MG63 (cell line): ENCODE data around the gene LSM4. TPM values are rescaled to one million over a fixed set of nuclear protein-coding genes. Genes with fewer than 3 reads are reported as not detected.
"Not testable (repeated sequence)": the region's sequence is repeated elsewhere in the genome, so short reads cannot be mapped to it uniquely, and the experiment has no call there.

Experiments used
- DNase-seq: peaks from one replicate; pipeline ENCODE4 v3.0.0-alpha.2; 2020
- H3K27me3 ChIP-seq: fragments of 250-450 bp; sonication (Bioruptor Pico); 2 replicates; pipeline ENCODE4 v1.5.1; 2020; ENCODE audit warnings: mild to moderate bottlenecking, moderate library complexity
- H3K36me3 ChIP-seq: fragments of 250-450 bp; sonication (Bioruptor Pico); 2 replicates; pipeline ENCODE4 v1.5.1; 2020; ENCODE audit warnings: mild to moderate bottlenecking, moderate library complexity
- H3K4me3 ChIP-seq: fragments of 250-450 bp; sonication (Bioruptor Pico); 2 replicates; pipeline ENCODE4 v1.5.1; 2020; ENCODE audit warnings: mild to moderate bottlenecking, moderate library complexity
- H3K9me3 ChIP-seq: fragments of 250-450 bp; sonication (Bioruptor Pico); 2 replicates; pipeline ENCODE4 v1.5.1; 2020; ENCODE audit warnings: mild to moderate bottlenecking, moderate library complexity
- total RNA-seq: library from RNA; depleted of rRNA; stranded (reverse); fragments of >200 nt; shearing (Covaris generic); gene quantifications from 2 replicates; pipeline ENCODE4 v1.2.3, GENCODE V29; 2014; ENCODE audit warnings: low replicate concordance

LSM4 gene
- total RNA-seq, 1 experiment from 2014 or later: 636 TPM

- H3K9me3 ChIP-seq: no peaks in the 10 kb centered on the region
- no peak overlapping the region for H3K4me3 ChIP-seq
- no peaks in the 10 kb centered on the region for H3K27me3 ChIP-seq
- no peak for DNase-seq
- no peaks in the 10 kb centered on the region for H3K36me3 ChIP-seq
Measured at GRCh38 chr19:18348171-18348570, 25.3 kb upstream of the LSM4 start.

- no peaks in the 10 kb centered on the region for H3K27me3 ChIP-seq
- H3K9me3 ChIP-seq: no peaks in the 10 kb centered on the region
- no peaks in the 10 kb centered on the region for H3K36me3 ChIP-seq
- DNase-seq: no peak
- no peak overlapping the region for H3K4me3 ChIP-seq
Measured at GRCh38 chr19:18346091-18346490, 23.2 kb upstream of the LSM4 start.

DNA sequence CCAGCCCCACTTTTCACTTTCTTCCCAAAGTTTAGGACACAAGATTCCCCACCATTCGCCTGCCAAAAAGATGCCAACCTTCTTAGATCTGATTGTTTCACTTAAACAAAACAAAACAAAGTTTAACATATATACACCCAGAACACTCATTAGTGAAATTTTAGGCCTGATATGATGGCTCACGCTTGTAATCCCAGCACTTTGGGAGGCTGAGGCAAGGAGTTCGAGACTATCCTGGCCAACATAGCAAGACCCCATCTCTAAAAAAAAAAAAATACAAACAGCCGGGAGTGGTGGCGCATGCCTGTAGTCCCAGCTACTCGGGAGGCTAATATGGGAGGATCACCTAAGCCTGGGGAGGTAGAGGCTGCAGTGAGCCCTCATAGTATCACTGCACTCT, 22.4 kb upstream of the LSM4 start:
- Histone ChIP-seq H3K27me3 (no peaks in the 10 kb centered on the region), H3K9me3 (no peaks in the 10 kb centered on the region), H3K36me3 (no peaks in the 10 kb centered on the region), H3K4me3 (no peak overlapping the region)
- no peak for DNase-seq

GRCh38 chr19:18344582-18344950, 21.7 kb upstream of the LSM4 start:
- Histone ChIP-seq H3K9me3 (no peaks in the 10 kb centered on the region), H3K4me3 (no peak overlapping the region), H3K36me3 (no peaks in the 10 kb centered on the region), H3K27me3 (no peaks in the 10 kb centered on the region)
- DNase-seq: no peak

GRCh38 chr19:18342090-18342632, 19.3 kb upstream of the LSM4 start:
- no peaks in the 10 kb centered on the region for H3K27me3 ChIP-seq
- no peaks in the 10 kb centered on the region for H3K36me3 ChIP-seq
- no peaks in the 10 kb centered on the region for H3K9me3 ChIP-seq
- DNase-seq: no peak
- H3K4me3 ChIP-seq: no peak overlapping the region

DNA sequence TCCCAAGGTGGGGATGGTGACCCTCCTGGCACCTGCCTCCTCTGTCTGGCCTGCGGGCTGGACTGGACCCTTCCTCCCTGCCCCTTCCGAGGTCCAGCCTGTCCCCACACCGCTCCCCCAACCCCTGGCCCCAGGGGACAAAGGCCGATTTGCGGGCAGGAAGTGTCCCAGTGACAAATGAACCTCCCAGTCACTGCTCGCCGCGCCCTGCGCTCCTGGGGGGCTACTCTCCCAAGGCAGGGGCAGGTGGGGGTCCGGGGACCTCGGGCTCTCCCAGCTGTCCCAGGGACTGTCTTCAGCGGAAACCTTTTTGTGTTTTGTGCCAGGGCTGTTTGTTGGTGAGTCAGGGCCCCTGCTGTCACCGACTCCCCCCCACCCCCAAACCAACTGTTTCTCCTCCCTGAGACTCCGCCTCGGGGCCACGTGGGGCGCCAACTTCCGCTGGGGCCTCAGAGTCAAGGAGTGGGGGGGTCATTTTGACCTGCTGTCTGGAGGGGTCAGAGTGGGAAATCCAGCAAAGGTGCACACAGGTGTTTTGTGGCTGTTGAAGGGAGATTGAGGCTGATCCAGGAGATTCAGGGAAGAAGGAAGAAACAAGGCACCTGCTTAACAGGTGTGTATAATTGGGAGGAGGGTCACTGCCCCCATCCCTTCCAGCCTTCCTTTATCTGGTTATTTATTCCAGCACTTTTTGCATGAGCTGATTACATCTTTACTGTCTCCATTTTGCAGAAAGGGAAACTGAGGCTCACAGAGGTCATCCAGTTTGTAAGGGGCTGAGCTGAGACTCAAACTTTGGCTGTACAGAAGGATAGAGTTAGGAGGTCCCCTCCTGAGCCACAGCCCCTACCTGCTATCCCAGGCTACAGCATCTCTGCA, 18.4 kb upstream of the LSM4 start:
- Histone ChIP-seq H3K9me3 (no peaks in the 10 kb centered on the region), H3K4me3 (peak overlapping the region; percentile 62), H3K36me3 (no peaks in the 10 kb centered on the region), H3K27me3 (no peaks in the 10 kb centered on the region)
- peak; percentile 81 for DNase-seq

DNA sequence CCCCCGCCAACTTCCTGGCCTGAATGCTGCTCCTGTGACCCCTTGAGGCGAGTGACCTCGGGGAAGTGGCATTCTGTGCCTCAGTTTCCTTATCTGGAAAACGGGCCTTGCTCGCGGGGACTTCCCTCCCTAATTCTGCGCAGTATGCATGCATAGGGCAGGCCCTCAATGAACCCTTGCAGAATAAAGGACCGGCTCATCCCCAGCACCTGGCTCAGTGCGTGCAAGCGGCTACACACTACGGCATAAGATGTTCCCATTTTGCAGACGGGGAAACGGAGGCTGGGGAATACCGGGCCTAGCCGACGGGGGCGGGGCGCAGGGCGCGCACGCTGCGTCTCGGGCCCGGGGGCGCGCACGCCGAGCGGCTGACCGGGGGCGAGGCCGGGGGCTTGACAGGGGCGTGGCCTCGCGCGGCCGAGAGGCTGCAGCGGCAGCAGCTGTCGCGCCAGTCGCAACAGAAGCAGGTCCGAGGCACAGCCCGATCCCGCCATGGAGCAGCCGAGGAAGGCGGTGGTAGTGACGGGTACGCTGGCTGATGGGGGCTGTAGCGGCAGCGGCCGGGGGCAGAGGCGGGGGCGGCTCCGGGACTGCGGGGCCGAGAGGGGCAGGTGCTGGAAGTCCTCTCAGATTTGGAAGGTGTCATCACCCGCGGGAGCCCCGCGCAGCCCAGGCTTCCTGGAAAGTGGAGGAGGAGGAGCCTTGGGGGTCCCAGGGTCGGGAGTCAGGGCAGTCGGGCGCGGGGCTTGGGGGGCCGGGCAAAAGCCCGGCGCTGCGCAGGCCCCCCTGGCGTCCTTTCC, 17.5 kb upstream of the LSM4 start, which contains the start of gene PGPEP1:
TSS of gene PGPEP1 (plus strand) at position 409 of the 800 bp plus-strand sequence. CDS start at position 493, 84 bp downstream.
- no peaks in the 10 kb centered on the region for H3K27me3 ChIP-seq
- DNase-seq: peak; percentile 65
- H3K4me3 ChIP-seq: peak within 1 kb of the TSS; percentile 62
- no peaks in the 10 kb centered on the region for H3K9me3 ChIP-seq
- H3K36me3 ChIP-seq: no peaks in the 10 kb centered on the region

DNA sequence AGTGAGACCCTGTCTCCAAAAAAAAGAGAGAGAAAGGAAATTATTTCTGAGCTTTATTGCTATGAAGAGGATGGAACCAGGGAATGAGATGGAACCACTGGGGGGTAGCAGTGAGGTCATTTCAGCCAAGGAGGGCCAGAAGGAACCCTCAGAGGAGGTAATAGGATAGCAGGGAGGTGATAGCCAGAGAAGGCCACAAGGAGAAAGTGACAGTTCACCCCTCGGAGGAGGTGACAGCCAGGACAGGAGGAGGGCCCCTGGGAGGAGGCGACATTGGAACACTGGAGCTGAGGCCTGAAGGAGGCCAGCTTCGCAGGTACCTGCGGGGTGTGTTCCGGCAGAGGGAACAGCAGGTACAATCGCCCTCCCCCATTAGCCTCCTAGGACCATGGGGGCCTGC, 16.8 kb upstream of the LSM4 start:
- DNase-seq: no peak

DNA sequence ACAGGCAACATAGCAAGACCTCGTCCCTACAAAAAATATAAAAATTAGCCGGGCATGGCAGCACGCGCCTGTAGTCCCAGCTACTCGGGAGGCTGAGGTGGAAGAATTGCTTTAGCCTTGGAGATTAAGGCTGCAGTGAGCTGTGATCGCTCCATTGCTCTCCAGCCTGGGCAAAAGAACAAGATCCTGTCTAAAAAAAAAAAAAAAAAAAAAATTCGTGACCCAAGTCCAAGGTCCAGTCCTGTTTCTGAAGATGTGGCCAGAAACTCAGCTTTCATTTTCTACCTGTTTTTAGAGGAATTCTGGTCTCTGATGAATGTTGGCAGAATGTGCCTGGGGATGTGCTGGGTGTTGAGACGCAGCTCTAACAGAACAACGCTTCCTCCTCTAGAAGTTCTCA, 15.7 kb upstream of the LSM4 start:
- Histone ChIP-seq H3K4me3 (no peak overlapping the region), H3K36me3 (no peaks in the 10 kb centered on the region), H3K9me3 (no peaks in the 10 kb centered on the region), H3K27me3 (no peaks in the 10 kb centered on the region)
- no peak for DNase-seq

More for the DNA sequence above, 16.8 kb upstream of the LSM4 start:
- Histone ChIP-seq H3K27me3 (no peaks in the 10 kb centered on the region), H3K36me3 (no peaks in the 10 kb centered on the region), H3K9me3 (no peaks in the 10 kb centered on the region), H3K4me3 (no peak overlapping the region)

DNA sequence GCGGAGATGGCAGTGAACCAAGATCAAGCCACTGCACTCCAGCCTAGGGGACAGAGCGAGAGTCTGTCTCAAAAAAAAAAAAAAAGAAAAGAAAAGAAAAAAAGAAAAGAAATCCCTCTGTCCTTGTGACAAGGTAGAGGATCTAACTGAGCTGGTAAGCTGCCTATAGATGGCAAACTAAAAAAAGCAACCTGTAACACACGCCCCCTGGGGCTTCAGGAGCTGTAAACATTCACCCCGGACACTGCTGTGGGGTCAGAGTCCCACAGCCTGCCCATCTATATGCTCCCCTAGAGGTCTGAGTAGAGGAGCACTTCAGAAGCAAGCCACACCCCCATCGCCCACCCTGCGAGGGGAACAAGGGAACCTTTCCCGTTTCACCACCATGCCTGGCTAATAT, 13.2 kb upstream of the LSM4 start:
- Histone ChIP-seq H3K4me3 (no peak overlapping the region), H3K27me3 (no peaks in the 10 kb centered on the region), H3K36me3 (no peaks in the 10 kb centered on the region), H3K9me3 (no peaks in the 10 kb centered on the region)
- DNase-seq: no peak

- Histone ChIP-seq H3K9me3 (no peaks in the 10 kb centered on the region), H3K27me3 (no peaks in the 10 kb centered on the region), H3K36me3 (no peaks in the 10 kb centered on the region), H3K4me3 (no peak overlapping the region)
- DNase-seq: no peak
Measured at GRCh38 chr19:18333680-18334079, 10.8 kb upstream of the LSM4 start.

GRCh38 chr19:18332917-18333530, 10.1 kb upstream of the LSM4 start:
- Histone ChIP-seq H3K36me3 (no peaks in the 10 kb centered on the region), H3K27me3 (no peaks in the 10 kb centered on the region), H3K4me3 (no peak overlapping the region), H3K9me3 (no peaks in the 10 kb centered on the region)
- no peak for DNase-seq

- no peak for DNase-seq
- Histone ChIP-seq H3K4me3 (no peak overlapping the region), H3K9me3 (no peaks in the 10 kb centered on the region), H3K27me3 (no peaks in the 10 kb centered on the region), H3K36me3 (no peaks in the 10 kb centered on the region)
Measured at GRCh38 chr19:18330868-18331267, 8.0 kb upstream of the LSM4 start.

DNA sequence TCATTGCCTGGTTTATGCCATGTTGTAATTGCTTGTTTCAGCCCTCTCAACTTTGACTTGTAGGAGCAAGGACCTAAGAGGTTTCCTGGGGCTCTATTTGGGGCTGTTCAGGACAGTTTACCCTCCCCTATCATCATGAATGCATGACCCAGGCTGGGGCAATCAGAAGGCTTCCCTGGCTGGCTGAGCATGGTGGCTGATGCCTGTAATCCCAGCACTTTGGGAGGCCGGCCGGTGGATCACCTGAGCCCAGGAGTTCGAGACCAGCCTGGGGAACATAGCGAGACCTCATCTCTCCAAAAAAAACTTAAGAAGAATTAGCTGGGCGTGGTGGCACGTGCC, 6.1 kb upstream of the LSM4 start:
- H3K27me3 ChIP-seq: no peaks in the 10 kb centered on the region
- no peaks in the 10 kb centered on the region for H3K9me3 ChIP-seq
- no peaks in the 10 kb centered on the region for H3K36me3 ChIP-seq
- DNase-seq: no peak
- H3K4me3 ChIP-seq: peak overlapping the region; percentile 29

DNA sequence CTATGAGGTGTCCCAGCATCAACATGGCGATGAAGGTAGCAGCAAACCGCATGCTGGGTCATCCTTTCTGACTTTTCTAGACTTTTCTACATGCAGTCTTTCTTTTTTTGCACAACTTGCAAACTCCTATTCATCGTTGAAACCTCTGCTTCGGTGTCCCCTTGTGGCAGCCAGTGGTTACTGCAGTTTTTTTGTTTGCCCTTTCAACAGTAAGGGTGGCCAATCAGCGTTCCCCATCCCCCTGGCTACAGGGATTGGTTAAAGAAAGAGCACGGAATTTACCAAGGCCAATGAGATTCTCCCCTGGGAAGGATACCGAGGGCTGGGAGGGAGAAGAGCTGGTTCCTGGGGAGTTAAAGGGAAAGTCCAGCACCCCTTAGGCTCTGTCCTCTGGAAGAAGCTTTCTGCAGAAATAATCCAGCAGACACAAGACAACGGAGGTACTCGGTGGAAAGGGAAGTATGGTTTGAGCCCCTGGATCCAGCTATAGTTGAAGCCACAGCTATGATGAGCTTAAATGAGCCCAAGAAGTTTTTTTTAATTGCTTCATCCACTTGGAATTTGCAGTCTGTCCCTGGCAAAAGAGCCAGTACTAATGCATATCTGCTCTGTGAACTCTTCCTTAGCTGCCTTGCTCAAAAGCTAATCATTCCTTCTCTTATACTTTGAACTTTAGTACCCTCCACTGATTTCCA, 5.6 kb upstream of the LSM4 start:
- Histone ChIP-seq H3K27me3 (no peaks in the 10 kb centered on the region), H3K36me3 (no peaks in the 10 kb centered on the region), H3K4me3 (peak overlapping the region; percentile 29), H3K9me3 (no peaks in the 10 kb centered on the region)
- peak; percentile 95 for DNase-seq

- H3K9me3 ChIP-seq: no peaks in the 10 kb centered on the region
- no peaks in the 10 kb centered on the region for H3K36me3 ChIP-seq
- no peak for DNase-seq
- no peaks in the 10 kb centered on the region for H3K27me3 ChIP-seq
- H3K4me3 ChIP-seq: no peak overlapping the region
Measured at GRCh38 chr19:18326772-18327171, 3.9 kb upstream of the LSM4 start.

DNA sequence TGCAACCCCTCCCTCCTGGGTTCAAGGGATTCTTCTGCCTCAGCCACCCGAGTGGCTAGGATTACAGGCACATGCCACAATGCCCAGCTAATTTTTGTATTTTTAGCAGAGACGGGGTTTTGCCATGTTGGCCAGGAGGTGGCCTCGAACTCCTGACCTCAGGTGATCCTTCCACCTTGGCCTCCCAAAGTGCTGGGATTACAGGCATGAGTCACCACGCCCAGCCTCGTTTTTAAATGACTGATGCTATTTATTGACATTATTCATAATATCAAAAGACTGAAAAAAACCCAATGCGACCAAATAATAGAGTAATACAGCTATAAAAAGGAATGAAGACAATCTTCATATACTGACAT, 1.5 kb upstream of the LSM4 start:
- H3K9me3 ChIP-seq, H3K4me3 ChIP-seq, H3K27me3 ChIP-seq, DNase-seq: not testable (repeated sequence)
- H3K36me3 ChIP-seq: peaks cover 22% of the 10 kb centered on the region
